GM21723 (cell line): ENCODE measurements around the gene SAP25.
A peak's percentile ranks its signal among the peaks of the same experiment; 100 is the strongest.

ENCODE experiments used
- ATAC-seq: cut with Tn5 transposase; IDR thresholded peaks from one replicate; pipeline ENCODE4 v1.9.1; 2021; ENCODE audit warnings: mild to moderate bottlenecking, moderate library complexity; ENCODE audit not compliant: unreplicated experiment

SAP25 gene

DNA sequence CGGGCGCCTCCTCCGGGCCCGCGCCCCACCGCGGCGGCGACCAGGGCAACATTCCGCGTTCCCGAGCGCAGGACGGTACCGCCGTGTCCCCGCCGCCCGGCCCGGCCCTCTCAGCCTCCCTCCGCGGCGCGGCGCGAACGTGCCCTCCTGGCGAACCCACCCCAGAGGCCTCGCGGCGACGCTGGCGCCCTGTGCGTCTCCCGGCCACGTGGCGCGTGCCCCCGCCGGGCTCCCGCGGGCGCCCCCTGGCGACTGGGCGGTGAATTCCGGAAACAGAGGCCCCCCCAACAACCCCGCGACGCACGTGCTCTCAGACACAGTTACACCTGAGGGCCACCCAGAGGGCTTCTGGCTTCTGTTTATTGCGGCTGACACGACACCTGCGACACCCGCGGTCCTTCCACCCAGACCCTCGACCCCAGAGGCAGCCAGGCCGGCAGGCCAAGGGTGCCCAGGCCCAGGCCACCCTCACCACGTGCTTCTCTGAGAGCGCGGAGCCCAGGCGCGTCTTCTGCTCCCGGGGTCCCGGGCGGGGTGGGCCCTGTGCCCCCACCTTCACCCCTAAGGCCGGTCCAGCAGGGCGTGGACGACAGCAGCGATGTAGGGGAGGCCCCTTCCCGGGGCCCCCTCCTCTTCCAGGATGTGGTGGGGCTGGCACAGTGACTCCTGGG, at the start of gene SAP25:
SAP25 (minus strand) TSS at position 210 of the 671 bp plus-strand sequence; CDS start at position 52, 158 bp downstream.
- ATAC-seq: no peak

DNA sequence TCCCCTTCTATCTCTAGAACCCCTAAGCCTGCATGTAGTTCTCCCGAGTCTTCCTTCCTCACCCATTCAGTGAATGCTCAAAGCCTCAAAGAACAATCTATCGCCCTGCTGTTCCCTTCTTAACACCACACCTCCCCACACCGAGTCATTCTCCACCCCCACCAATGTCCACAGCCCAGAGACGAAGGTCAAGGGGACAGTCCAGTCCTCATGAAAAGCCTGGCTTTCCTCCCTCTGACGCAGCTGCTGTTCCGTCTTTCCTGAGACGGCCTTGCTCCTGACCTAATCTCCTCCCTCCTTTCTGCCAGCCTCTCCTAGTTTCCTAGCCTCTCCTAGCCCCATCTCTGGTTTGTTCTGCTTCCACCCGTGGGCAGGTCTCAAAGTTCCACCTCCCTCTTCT, 47.9 kb upstream of the SAP25 start:
- ATAC-seq: no peak

- no peak for ATAC-seq
Measured at GRCh38 chr7:100620804-100621203, 47.1 kb upstream of the SAP25 start.

GRCh38 chr7:100620239-100620638, 46.5 kb upstream of the SAP25 start:
- ATAC-seq: no peak

DNA sequence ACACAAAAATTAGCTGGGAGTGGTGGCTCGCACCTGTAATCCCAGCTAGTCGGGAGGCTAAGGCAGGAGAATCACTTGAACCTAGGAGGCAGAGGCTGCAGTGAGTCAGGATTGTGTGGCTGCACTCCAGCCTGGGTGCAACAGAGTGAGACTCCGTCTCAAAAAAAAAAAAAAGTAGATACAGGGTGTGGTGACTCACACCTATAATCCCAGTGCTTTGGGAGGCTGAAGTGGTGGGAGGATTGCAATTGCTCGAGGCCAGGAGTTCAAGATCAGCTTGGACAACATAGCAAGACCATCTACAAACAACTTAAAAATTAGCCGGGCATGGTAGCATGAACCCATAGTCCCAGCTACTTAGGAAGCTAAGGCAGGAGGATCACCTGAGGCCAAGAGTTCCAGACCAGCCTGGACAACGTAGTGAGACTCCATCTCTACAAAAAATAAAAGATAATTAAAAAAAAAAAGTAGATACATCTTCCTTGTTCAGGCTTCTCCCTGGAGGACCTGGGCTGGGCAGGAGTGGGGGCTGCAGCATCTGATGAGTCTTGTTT, 40.7 kb upstream of the SAP25 start:
- no peak for ATAC-seq

DNA sequence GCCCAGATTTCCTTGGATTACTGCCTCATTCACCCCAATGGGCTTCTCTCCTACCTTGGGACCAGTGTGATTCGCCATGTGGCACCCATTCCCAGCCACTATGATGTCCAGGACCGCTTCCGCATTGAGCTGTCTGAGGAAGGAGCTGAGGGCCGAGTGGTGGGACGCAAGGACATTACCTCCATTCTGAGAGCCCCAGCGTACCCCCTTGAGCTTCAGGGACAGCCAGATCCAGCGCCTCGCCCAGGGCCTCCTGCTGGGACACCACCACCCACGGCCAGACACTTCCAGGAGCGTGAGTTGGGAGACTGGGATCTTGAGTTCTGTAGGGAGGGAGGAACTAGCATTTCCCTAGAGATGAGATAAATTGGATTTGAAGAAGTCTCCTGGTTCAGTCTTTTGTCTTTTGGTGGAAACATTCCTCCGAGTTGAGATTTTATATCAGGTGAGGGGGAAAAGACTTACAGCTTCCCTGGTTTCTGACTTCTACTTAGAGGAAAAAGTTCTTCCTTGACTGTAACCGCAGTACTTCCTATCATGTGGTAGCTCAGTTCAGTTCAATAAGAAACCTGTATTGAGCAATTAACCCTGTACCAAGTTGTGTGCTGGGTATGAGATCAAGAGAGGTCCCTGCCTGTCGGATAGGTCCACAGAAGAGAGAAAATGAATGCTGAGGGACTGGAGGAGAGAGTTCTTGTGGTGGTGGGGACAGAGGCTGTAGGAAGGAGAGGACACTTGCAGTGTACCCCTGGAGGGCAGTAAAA, 39.9 kb upstream of the SAP25 start:
- no peak for ATAC-seq

DNA sequence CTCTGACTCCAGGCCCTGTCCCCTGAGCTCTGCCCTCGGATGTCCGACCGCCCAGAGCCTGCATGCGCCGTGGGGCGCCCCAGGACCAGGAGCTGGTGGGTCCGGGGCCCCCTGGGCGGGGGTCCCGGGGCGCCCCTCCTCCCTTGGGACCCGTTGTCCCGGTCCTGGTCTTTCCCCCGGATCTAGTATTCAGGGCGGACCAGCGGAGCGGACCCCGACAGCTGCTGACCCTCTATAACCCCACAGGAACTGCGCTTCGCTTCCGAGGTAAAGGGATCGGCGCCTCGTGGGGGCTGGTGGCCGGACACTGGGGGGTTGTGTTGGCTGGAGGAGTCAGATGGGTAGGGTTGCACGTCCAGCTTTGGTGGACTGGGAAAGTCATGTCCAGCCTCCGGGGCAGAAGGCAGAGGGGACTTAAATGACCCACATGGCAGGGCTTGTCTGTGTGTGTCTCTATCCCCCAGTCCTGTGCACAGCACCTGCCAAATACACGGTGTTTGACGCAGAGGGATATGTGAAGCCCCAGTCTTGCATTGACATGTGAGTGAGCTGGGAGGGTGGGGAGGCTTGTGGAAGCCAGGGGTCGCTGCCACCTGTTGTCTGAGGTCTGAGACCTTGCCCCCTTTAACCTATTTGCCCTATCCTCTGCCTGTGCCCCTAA, 39.2 kb upstream of the SAP25 start:
- peak; percentile 19 for ATAC-seq

DNA sequence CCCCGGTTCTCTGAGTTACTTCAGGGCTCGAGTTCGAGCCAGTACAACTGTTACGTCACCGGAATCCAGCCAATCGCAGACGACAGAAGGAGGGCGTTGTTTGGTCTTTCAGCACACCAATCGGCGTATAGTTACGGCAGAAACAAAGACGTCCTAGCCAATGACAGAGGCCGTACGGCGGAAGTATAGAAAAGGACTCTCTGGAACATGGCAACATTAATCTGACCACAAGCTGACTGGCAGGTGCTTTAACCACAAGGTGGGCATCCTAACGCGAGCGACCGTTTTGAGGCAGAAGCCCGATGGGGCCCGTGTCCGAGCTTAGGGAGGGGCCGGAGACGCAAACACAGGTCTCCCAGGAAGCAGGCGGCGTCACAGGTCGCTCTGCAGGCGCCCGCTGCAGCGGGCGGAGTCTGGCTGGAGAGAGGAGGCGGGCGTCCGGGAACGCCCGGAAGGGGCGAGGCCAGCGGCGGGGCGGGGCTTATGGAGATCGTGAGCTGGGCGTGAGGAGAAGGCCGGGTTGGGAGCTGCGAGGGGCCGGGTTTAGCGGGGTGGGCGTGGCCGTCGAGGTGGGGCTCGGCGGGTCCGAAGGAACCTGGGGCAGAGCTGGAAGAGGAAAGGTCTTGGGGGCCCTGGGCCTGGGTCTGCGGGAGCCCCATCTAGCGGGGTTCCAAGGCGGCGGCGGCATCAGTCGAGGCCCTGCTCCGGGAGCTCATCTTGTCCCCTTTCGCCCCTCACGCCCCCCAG, 38.5 kb upstream of the SAP25 start, which contains the start of gene MOSPD3:
MOSPD3 (plus strand) TSS at position 558 of the 747 bp plus-strand sequence. CDS start 252 bp downstream, outside the sequence.
- ATAC-seq: peak; percentile 90

- no peak for ATAC-seq
Measured at GRCh38 chr7:100609958-100610357, 36.3 kb upstream of the SAP25 start.

DNA sequence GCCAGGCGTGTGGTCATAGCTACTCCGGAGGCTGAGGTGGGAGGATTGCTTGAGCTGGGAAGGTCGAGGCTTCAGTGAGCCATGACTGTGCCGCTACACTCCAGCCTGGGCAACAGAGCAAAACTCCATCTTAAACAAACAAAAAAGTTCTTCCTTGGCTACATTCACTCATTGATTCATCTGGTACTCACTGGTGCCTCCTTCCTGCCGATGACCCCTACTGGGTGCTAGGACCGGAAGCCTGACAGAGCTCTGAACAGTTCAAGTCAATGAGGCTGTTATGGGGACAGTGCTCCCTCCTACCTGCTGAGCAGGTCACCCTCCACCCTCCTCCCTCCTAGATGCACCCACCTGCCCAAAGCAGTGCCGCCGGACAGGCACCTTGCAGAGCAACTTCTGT, 33.4 kb upstream of the SAP25 start:
- ATAC-seq: no peak

- ATAC-seq: no peak
Measured at GRCh38 chr7:100606313-100606712, 32.6 kb upstream of the SAP25 start.

DNA sequence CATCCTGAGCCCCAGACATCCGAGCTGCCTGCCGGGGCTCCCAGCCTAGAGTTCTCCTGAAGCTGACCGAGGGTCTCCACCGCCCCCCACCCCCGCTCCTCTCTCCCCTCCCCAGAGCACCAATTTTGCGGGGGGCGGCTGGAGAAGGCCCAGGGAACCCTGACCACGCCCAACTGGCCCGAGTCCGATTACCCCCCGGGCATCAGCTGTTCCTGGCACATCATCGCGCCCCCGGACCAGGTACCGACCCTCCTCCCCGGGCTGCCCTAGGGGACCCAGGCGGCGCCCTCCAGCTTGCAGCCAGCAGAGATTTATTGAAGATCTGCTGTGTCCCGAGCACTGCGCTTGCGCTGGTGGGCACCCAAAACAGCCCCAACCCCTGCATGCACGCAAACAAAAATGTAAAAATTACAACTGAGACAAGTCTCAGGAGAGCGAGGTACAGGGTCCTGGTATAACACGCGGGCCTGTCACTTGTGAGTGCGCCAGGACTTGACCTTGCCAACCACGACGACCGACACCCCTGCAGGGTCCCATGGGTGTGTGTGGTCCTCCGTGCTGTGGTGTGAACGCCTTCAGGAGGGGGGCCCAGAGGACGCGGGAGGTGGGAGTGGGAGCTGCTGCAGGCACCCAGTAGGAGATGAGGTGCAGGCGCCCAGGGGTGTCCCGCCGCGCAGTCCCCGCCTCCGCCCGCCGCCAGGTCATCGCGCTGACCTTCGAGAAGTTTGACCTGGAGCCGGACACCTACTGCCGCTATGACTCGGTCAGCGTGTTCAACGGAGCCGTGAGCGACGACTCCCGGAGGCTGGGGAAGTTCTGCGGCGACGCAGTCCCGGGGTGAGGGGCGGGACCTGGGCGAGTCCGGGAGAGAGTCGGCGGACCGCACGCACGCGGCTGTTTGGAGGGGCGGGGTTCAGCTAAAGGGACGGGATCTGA, 31.5 kb upstream of the SAP25 start:
- no peak for ATAC-seq

- peak; percentile 56 for ATAC-seq
Measured at GRCh38 chr7:100604028-100604975, 30.6 kb upstream of the SAP25 start.

GRCh38 chr7:100603726-100604027, 30.0 kb upstream of the SAP25 start:
- ATAC-seq: peak; percentile 8

- ATAC-seq: no peak
Measured at GRCh38 chr7:100602889-100603725, 29.4 kb upstream of the SAP25 start.

GRCh38 chr7:100600730-100601038, 27.0 kb upstream of the SAP25 start:
- ATAC-seq: no peak

GRCh38 chr7:100599911-100600729, 26.4 kb upstream of the SAP25 start:
- no peak for ATAC-seq
